Tibial nerve (tissue), 4 donors: ENCODE data around the gene PAGR1. TPM values are rescaled to one million over a fixed set of nuclear protein-coding genes. Genes with fewer than 3 reads are reported as not detected.
"Not testable (repeated sequence)": the region's sequence is repeated elsewhere in the genome, so short reads cannot be mapped to it uniquely, and the experiment has no call there.

Experiments used
- DNase-seq, 2 donors: peaks; one replicate each; pipeline ENCODE4 v3.0.0-alpha.2; 2019; ENCODE audit warnings: low spot score in 2 of 2
- H3K27ac ChIP-seq, 4 donors: fragments of 200-600 bp; sonication (generic) in 3 of 4; one replicate each; pipeline ENCODE4 v1.5.1; 2017 to 2019; ENCODE audit warnings: mild to moderate bottlenecking in 1 of 4
- H3K27me3 ChIP-seq, 2 donors: fragments of 200-600 bp; sonication (generic) in 1 of 2; one replicate each; pipeline versions ENCODE4 v1.5.1 to v1.6.0; 2017 to 2019
- H3K36me3 ChIP-seq, 3 donors: fragments of 200-600 bp; sonication (generic); one replicate each; pipeline ENCODE4 v1.5.1; 2018 to 2019
- H3K4me1 ChIP-seq, 4 donors: fragments of 200-600 bp; sonication (generic) in 3 of 4; one replicate each; pipeline ENCODE4 v1.5.1; 2017 to 2019
- H3K4me3 ChIP-seq, 4 donors: fragments of 200-600 bp; sonication (generic) in 3 of 4; one replicate each; pipeline ENCODE4 v1.5.1; 2017 to 2019; ENCODE audit warnings: mild to moderate bottlenecking in 1 of 4, moderate library complexity in 1 of 4
- H3K9me3 ChIP-seq, 4 donors: fragments of 200-600 bp; sonication (generic) in 3 of 4; one replicate each; pipeline ENCODE4 v1.5.1; 2017 to 2019
- EP300 ChIP-seq, 2 donors: sonication (generic); formaldehyde crosslinking; IDR thresholded peaks; one replicate each; pipeline ENCODE4 v1.6.1; 2017; ENCODE audit warnings: antibody characterized with exemption in 2 of 2, mild to moderate bottlenecking in 1 of 2
- POLR2A ChIP-seq, 2 donors: fragments of 450-650 bp; IDR thresholded peaks; one replicate each; pipeline ENCODE4 v1.6.1; 2017; ENCODE audit warnings: antibody characterized with exemption in 2 of 2, mild to moderate bottlenecking in 2 of 2, moderate library complexity in 2 of 2
- WGBS, 2 donors: methylation state at CpG; one replicate each; pipeline ENCODE4 v1.1.5; 2018; 5-methylcytosine and 5-hydroxymethylcytosine counted together
- total RNA-seq, 4 donors: library from RNA; depleted of rRNA; stranded (reverse); fragments of >200 nt; gene quantifications; one replicate each; pipeline ENCODE4 v1.1.0, GENCODE V29; 2016
- TF ChIP-seq, protein P1 (sequence below), 5 experiments: fragments of 200-600 bp in 3 of 5; fragments of 450-650 bp in 2 of 5; sonication (generic) in 3 of 5; IDR thresholded peaks; one replicate each; pipeline ENCODE4 v1.5.1; 2016 to 2019; ENCODE audit warnings: antibody characterized with exemption in 5 of 5, mild to moderate bottlenecking in 3 of 5, moderate library complexity in 2 of 5

Gene PAGR1
- total RNA-seq, 4 donors from 2014 or later: 40.8 to 70.7 (median 61.0) TPM

DNA sequence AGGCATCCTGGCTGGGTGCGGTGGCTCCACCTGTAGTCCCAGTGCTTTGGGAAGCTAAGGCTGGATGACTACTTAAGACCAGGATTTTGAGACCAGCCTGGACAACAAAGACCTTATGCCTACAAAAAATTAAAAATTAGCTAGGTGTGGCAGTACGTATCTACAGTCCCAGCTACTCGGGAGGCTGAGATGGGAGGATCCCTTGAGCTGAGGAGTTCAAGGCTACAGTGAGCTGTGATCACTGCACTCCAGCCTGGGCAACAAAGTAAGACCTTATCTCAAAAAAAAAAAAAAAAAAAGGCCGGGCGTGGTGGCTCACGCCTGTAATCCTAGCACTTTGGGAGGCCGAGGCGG is 10.4 kb downstream of the PAGR1 start:
- DNase-seq: no peak
- Histone ChIP-seq H3K36me3 (peaks cover under 1 to 17% (median 3%) of the 10 kb centered on the region in 3 donors), H3K4me3 (no peak overlapping the region), H3K27me3 (no peaks in the 10 kb centered on the region), H3K27ac (peak overlapping the region in 3 of 4 donors; percentile 64 to 90 (median 84)), H3K4me1 (peaks cover 0 to 73% (median 47%) of the 10 kb centered on the region in 4 donors), H3K9me3 (no peaks in the 10 kb centered on the region)
- TF ChIP-seq EP300 (IDR thresholded peaks at IDR 0.05) (no peak), POLR2A (IDR thresholded peaks at IDR 0.05) (no peak)
- TF ChIP-seq, protein P1, sequence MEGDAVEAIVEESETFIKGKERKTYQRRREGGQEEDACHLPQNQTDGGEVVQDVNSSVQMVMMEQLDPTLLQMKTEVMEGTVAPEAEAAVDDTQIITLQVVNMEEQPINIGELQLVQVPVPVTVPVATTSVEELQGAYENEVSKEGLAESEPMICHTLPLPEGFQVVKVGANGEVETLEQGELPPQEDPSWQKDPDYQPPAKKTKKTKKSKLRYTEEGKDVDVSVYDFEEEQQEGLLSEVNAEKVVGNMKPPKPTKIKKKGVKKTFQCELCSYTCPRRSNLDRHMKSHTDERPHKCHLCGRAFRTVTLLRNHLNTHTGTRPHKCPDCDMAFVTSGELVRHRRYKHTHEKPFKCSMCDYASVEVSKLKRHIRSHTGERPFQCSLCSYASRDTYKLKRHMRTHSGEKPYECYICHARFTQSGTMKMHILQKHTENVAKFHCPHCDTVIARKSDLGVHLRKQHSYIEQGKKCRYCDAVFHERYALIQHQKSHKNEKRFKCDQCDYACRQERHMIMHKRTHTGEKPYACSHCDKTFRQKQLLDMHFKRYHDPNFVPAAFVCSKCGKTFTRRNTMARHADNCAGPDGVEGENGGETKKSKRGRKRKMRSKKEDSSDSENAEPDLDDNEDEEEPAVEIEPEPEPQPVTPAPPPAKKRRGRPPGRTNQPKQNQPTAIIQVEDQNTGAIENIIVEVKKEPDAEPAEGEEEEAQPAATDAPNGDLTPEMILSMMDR (IDR thresholded peaks at IDR 0.05): no peak
- WGBS, 2 donors: 85 to 87% methylated on average over 8 of the region's 8 CpGs

DNA sequence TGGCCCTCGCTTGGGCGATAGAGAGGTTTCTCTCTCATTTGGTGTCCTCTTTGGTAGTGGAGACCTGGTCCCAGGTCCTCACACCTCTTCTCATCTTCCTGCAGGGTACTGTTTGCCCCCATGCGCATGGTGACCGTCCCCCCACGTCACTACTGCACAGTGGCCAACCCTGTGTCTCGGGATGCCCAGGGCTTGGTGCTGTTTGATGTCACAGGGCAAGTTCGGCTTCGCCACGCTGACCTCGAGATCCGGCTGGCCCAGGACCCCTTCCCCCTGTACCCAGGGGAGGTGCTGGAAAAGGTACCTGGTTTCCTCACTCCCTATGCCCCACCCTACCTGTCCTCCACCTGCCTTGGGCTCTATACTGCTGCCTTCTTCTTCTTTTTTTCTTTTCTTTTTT is 14.8 kb downstream of the PAGR1 start:
- Histone ChIP-seq H3K4me1 (peaks cover 0 to 31% (median 8%) of the 10 kb centered on the region in 4 donors), H3K9me3 (no peaks in the 10 kb centered on the region), H3K4me3 (no peak overlapping the region), H3K27ac (no peak overlapping the region), H3K27me3 (no peaks in the 10 kb centered on the region), H3K36me3 (peaks cover 3 to 60% (median 21%) of the 10 kb centered on the region in 3 donors)
- no peak for DNase-seq
- no peak for TF ChIP-seq POLR2A (IDR thresholded peaks at IDR 0.05)
- TF ChIP-seq, protein P1 (IDR thresholded peaks at IDR 0.05): no peak
- TF ChIP-seq EP300 (IDR thresholded peaks at IDR 0.05): no peak
- WGBS, 2 donors: 88 to 92% methylated on average over 11 of the region's 11 CpGs

DNA sequence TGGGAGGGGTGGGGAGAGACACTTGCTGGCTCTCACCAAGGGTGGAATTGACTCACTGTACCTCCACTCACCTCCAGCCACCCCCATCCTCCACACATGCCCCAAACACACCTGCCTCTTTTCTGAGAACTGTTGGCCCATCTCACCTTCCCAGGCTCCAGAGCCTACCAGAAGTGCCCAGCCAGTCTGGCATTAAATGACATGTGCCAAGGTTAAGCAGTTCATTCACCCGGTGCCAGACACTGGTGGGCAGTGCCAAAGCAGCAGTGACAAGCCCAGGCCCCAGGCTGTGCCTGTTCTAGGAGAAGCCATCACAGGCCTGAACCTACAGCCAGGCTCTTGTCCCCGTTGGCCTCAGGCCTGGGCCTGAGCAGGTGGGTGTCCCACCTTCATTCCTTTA is 15.5 kb downstream of the PAGR1 start:
- no peak overlapping the region for H3K4me3 ChIP-seq

DNA sequence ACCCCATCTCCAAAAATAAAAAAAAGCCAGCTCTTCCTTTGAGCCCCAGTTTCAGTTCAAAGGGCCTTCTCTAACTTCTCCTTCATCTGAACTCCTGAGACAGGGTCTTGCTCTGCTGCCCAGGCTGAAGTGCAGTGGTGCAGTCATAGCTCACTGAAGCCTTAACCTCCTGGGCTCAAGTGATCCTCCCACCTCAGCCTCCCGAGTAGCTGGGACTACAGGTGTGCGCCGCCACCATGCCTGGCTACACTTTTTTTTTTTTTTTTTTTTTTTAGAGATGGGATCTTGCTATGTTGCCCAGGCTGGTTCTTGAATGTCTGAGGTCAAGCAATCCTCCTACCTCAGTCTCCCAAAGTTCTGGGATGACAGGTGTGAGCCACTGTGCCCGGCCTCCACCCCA is 17.3 kb downstream of the PAGR1 start:
- 94 to 99% methylated on average over 4 of the region's 4 CpGs for WGBS, 2 donors
- not testable (repeated sequence) for H3K27me3 ChIP-seq, H3K9me3 ChIP-seq

More for the DNA sequence above, 15.5 kb downstream of the PAGR1 start:
- H3K9me3 ChIP-seq: no peaks in the 10 kb centered on the region
- H3K27ac ChIP-seq: no peak overlapping the region
- TF ChIP-seq, protein P1 (IDR thresholded peaks at IDR 0.05): no peak
- TF ChIP-seq EP300 (IDR thresholded peaks at IDR 0.05) (no peak), POLR2A (IDR thresholded peaks at IDR 0.05) (no peak)
- WGBS, 2 donors: 62 to 73% methylated on average over 2 of the region's 2 CpGs
- H3K36me3 ChIP-seq: peaks cover 3 to 67% (median 21%) of the 10 kb centered on the region in 3 donors
- peaks cover 0 to 24% (median 4%) of the 10 kb centered on the region in 4 donors for H3K4me1 ChIP-seq
- H3K27me3 ChIP-seq: no peaks in the 10 kb centered on the region
- DNase-seq: no peak

DNA sequence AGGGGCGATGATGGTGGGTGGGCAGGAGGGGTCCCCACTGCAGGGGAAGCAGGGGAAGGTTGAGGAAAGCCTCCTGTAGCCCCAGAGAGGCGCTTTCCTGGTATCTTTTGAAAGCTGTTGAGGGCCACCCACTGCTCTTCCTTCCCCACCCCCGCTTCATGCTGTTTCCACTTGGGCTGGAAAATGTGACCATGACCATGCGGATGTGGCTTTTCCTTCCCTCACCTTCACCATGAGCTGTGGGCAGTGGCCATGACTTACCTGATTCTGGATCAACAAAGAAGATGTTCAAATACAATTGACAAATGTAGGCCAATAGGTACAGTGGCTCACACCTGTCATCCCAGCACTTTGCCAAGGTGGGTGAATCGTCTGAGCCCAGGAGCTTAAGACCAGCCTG is 18.1 kb downstream of the PAGR1 start:
- no peak overlapping the region for H3K27ac ChIP-seq
- no peaks in the 10 kb centered on the region for H3K9me3 ChIP-seq
- peaks cover 0 to 4% (median 0%) of the 10 kb centered on the region in 4 donors for H3K4me1 ChIP-seq
- no peak overlapping the region for H3K4me3 ChIP-seq
- DNase-seq: no peak
- TF ChIP-seq, protein P1 (IDR thresholded peaks at IDR 0.05): no peak
- TF ChIP-seq EP300 (IDR thresholded peaks at IDR 0.05) (no peak), POLR2A (IDR thresholded peaks at IDR 0.05) (no peak)
- peaks cover 6 to 93% (median 27%) of the 10 kb centered on the region in 3 donors for H3K36me3 ChIP-seq
- WGBS, 2 donors: 95 to 98% methylated on average over 4 to 5 of the region's 5 CpGs
- H3K27me3 ChIP-seq: no peaks in the 10 kb centered on the region

More for the DNA sequence above, 17.3 kb downstream of the PAGR1 start:
- not testable (repeated sequence) for H3K27ac ChIP-seq, DNase-seq, H3K4me3 ChIP-seq, H3K4me1 ChIP-seq
- H3K36me3 ChIP-seq: peaks cover 6 to 85% (median 21%) of the 10 kb centered on the region in 3 donors

DNA sequence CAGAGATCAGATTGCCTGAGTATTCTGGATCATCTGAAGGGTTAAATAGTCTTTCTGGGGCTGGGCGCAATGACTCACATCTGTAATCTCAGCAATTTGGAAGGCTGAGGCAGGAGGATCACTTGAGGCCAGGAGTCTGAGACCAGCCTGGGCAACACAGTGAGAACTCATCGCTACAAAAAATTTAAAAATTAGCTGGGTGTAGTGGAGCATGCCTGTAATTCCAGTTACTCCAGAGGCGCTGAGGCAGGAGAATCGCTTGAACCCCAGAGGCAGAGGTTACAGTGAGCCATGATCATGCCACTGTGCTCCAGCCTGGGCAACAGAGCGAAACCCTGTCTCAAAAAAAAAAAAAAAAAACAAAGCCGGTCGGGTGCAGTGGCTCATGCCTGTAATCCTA is 20.0 kb downstream of the PAGR1 start:
- Histone ChIP-seq H3K4me1 (no peaks in the 10 kb centered on the region), H3K4me3 (no peak overlapping the region), H3K27ac (no peak overlapping the region), H3K9me3 (no peaks in the 10 kb centered on the region), H3K36me3 (peaks cover 4 to 98% (median 30%) of the 10 kb centered on the region in 3 donors), H3K27me3 (no peaks in the 10 kb centered on the region)
- DNase-seq: no peak
- 82 to 85% methylated on average over 7 of the region's 7 CpGs for WGBS, 2 donors
- TF ChIP-seq EP300 (IDR thresholded peaks at IDR 0.05) (no peak), POLR2A (IDR thresholded peaks at IDR 0.05) (no peak)
- TF ChIP-seq, protein P1 (IDR thresholded peaks at IDR 0.05): no peak
